ENCODE data around the gene TOMT.

DNA sequence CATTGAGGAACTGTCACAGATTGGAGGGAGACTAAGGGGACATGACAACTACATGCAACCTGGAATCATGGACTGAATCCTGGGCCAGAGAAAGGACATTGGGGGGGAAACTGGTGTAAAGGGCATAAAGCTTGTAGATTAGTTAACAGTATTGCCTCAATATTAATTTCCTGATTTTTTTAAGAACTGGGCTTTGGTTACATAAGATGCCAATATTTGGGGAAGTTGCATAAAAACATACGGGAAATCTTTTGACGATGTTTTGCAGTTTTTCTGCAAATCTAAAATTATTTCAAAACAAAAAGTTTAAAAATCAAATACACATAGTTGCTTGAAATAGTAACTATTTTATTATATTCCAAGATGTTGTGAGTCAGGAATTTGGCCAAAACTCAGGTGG is 26.9 kb downstream of the TOMT start:
- TF ChIP-seq, protein P1, sequence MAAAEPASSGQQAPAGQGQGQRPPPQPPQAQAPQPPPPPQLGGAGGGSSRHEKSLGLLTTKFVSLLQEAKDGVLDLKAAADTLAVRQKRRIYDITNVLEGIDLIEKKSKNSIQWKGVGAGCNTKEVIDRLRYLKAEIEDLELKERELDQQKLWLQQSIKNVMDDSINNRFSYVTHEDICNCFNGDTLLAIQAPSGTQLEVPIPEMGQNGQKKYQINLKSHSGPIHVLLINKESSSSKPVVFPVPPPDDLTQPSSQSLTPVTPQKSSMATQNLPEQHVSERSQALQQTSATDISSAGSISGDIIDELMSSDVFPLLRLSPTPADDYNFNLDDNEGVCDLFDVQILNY (CRISPR knock-in tag; IDR thresholded peaks at IDR 0.05): no peak
- TF ChIP-seq, protein P2, sequence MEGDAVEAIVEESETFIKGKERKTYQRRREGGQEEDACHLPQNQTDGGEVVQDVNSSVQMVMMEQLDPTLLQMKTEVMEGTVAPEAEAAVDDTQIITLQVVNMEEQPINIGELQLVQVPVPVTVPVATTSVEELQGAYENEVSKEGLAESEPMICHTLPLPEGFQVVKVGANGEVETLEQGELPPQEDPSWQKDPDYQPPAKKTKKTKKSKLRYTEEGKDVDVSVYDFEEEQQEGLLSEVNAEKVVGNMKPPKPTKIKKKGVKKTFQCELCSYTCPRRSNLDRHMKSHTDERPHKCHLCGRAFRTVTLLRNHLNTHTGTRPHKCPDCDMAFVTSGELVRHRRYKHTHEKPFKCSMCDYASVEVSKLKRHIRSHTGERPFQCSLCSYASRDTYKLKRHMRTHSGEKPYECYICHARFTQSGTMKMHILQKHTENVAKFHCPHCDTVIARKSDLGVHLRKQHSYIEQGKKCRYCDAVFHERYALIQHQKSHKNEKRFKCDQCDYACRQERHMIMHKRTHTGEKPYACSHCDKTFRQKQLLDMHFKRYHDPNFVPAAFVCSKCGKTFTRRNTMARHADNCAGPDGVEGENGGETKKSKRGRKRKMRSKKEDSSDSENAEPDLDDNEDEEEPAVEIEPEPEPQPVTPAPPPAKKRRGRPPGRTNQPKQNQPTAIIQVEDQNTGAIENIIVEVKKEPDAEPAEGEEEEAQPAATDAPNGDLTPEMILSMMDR (IDR thresholded peaks at IDR 0.05): no peak
- no peak for TF ChIP-seq MAX (CRISPR knock-in tag; IDR thresholded peaks at IDR 0.05)
- TF ChIP-seq SP1 (CRISPR knock-in tag; conservative IDR thresholded peaks at IDR 0.05): no peak
- no peak for TF ChIP-seq TEAD1 (CRISPR knock-in tag; IDR thresholded peaks at IDR 0.05)
- TF ChIP-seq KAT7 (CRISPR knock-in tag; IDR thresholded peaks at IDR 0.05; ENCODE audit: borderline replicate concordance): no peak
